HG03571 (cell line): ENCODE results near the gene SFXN5.

Experiments used
- ATAC-seq: cut with Tn5 transposase; IDR thresholded peaks from one replicate; pipeline ENCODE4 v1.9.1; 2021; ENCODE audit not compliant: unreplicated experiment

The SFXN5 gene

GRCh38 chr2:72981536-72981935 lies 90.0 kb downstream of the SFXN5 start:
- no peak for ATAC-seq

GRCh38 chr2:72980535-72981217 lies 90.8 kb downstream of the SFXN5 start:
- no peak for ATAC-seq

GRCh38 chr2:72979896-72980295 lies 91.6 kb downstream of the SFXN5 start:
- ATAC-seq = no peak

GRCh38 chr2:72975017-72975416 lies 96.5 kb downstream of the SFXN5 start:
- ATAC-seq = no peak

DNA sequence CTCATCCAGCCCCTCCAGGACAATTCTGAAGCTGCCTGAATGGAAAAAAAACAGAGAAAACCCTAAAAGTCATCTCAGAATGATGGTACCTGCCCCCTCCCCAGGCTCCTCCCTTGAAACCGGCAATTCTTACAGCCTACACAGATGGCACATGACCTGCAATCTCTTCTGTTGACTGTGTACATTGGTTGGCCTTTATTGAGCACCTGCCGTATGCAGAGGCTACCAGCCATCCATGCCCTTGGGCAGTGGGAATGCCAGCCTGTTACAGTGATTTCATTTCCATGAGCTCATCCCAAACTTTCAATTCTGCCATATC lies 97.1 kb downstream of the SFXN5 start:
- ATAC-seq = no peak

DNA sequence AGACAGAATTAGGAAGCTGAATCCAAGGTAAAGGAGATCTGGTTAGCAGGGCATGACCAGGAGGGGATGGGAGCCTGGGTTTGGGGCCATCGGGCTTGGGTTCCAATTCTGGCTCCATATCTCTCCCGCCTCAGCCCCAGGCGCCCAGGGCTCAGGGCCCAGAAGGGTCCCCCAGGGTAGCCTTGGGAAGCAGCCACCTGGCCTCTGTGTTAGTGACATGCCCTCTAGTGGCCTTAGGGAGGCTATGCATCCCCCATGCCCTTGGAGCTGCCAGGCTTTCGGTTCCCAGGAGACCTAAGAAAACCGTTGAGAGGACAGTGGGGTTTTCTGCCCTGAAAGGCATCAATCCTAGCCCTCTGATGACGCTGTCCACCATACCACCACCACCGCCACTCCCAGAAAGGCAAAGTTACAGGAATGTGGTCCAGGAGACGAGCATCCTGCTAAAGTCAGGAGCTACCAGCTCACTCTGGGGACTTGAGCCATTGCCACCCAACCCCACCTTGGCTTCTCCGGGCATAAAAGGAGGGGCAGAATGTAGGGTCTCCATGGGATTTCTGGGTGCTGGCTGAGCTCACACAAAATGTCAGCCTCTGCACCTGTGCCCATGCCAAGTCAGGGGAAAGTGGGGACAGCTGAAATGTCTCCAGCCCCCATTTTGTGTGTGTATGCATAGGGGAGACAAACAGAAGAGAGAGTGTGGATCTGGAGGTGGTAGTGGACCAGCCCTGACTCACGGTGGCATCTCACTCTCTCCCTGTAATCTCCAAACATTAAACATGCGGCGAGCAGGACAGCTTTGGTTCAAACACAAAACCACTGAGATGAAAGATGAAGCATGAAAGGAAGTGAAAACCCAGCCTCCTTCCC lies 97.7 kb downstream of the SFXN5 start:
- no peak for ATAC-seq

GRCh38 chr2:72973137-72973535 lies 98.4 kb downstream of the SFXN5 start:
- no peak for ATAC-seq

GRCh38 chr2:72972352-72973136 lies 99.0 kb downstream of the SFXN5 start:
- no peak for ATAC-seq

DNA sequence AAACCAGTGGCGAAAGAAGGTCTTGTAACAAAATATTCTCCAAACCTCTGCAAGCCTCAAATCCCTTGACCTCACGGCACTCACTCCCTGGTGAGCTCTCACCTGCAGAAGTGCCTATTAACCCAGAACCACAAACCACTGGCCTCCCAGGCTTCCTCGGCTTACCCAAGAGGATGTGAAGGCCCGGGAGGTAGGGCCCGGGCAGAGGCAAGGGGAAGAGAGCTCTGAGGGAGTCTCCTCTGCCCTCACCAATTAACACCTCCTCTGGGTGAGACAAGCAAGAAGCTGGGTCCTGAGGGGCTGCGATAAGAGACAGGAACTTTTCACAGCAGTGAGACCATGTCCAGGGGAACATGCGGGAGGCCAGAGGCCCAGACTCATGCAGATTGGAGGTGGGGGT lies 100.5 kb downstream of the SFXN5 start:
- ATAC-seq = no peak

DNA sequence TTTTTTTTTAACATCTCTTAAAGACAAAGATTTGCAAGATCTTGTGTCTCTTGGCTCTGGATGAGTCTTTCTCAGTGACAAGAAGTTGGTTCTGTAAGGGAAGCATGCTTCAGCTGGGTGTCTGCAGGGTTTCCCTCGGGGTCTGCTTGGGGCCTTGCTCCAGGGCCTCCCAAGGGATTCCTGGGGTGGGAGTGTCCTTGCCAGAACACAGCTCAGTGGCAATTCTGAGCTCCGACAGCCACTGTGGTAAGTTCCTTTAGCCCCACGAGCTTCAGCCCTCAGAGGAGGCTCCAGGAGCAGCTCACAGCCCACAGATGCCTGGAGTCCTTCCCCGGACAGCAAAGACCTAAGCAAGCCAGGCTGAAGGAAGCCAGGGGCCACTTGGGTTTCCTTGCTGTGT lies 101.8 kb downstream of the SFXN5 start:
- no peak for ATAC-seq

- ATAC-seq = no peak
These were observed 103.2 kb downstream of the SFXN5 start for GRCh38 chr2:72968286-72968685.

- ATAC-seq = no peak
These were observed 105.6 kb downstream of the SFXN5 start for GRCh38 chr2:72965770-72966450.

GRCh38 chr2:72965016-72965415 lies 106.5 kb downstream of the SFXN5 start:
- no peak for ATAC-seq

DNA sequence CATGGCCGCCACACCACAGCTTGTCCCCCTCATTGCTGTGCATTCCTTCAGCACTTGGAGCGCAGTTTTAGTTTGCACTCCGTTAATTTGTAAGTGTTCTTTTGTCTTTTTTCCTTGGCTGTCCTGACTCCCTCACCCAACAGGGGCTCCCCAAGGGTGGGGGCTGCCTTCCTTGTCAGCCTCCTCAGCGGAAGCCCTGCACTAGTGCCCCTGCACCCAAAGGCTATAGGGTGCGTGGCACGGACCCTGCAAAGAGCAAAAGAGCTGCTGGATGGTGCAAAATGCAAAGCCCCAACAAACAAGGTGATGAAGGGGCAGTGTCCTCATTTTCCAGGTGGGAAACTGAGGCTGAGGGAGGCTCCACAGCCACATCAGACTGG lies 107.4 kb downstream of the SFXN5 start:
- no peak for ATAC-seq

- ATAC-seq = no peak
These were observed 107.9 kb downstream of the SFXN5 start for GRCh38 chr2:72963423-72964145.

DNA sequence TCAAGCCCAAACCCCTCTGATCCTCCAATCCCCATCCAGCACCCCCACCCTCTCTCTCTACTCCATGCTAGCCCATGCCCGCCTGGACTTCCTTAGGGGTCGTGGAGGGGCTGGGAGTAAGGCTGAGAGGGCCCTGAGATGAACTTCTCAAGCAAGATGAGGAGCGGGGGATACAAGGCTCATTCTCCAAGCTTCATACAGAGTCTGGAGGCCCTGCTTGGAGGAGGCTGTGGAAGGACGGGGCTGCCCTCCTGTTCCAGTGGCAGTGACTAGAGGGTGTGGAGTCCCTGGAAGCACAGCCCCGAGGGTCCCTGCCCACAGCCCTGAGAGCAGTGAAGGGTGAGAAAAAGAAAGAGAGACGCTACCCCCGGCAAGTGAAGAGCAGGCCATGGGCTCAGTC lies 108.6 kb downstream of the SFXN5 start:
- no peak for ATAC-seq

DNA sequence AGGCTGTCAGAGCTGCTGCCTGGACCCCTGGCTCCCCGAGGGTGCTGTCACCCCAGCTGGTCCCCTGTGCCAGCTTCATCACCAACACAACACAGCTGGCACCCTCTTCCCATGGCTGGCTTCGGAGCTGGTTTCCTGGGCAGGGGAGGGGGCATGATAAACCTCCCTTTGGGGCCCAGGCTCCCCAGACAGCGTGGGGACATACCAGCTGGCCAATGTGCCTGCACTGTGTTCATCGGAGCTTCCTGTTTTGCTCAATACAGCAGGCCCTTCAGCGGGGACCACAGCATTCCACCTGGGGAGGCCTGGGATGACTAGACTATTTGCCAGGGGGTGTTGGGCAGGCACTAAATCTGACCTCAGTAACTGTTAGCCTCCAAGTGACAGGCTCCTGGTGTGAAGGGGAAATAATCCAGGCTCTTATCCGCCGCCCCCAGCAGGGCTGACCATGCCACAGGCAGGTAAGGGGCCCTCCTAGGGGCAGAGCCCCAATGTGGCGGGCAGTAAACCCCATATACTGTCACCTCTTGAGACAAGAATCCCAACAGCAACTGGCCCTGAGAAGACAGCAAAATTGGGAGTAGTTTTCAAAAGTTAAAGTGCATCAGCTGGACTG lies 109.6 kb downstream of the SFXN5 start:
- ATAC-seq = no peak

DNA sequence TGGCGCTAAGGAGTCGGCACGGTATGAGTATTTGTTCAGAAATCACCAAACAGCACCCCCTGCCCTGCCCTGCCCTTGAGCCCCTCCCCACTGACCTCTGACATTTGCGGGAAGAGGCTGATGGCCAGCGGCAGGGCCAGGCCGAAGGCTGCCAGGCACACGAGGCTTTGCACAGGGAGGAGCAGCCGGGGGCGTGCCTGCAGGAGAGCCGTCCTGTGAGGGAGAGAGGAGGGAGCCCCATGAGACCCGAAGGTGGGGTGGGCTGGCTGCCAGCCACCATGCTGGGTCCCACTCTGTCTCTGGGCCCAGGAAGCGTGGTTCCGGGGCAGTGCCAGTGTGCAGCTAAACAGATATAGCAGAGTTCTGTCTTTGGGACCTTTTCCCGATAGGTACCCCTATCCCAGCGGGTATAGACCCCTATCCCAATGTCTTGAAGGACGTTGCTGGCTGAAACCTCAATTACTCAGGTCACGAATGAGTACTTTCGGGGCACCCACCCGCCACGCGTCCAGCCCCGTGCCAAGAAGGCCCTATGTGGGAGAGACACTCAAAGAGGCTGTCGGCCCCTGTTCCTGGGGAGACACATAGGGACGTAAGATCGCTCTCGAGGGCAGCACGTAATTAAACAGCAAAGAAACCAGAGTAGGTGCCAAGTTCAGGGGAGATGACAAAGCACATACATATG lies 110.3 kb downstream of the SFXN5 start:
- no peak for ATAC-seq
